GM12801 (cell line): ENCODE results near the gene NBAS.

Experiments used
- CTCF ChIP-seq: IDR thresholded peaks from one replicate; pipeline ENCODE4 v1.5.1; 2011; ENCODE audit warnings: control low read depth; ENCODE audit not compliant: insufficient read length; ENCODE audit errors: extremely low read depth

Gene NBAS

GRCh38 chr2:15369129-15369528 lies 192.0 kb downstream of the NBAS start:
- no peak for TF ChIP-seq CTCF

- no peak for TF ChIP-seq CTCF
These were observed 193.4 kb downstream of the NBAS start for GRCh38 chr2:15367715-15368114.

GRCh38 chr2:15367205-15367604 lies 193.9 kb downstream of the NBAS start:
- no peak for TF ChIP-seq CTCF

- no peak for TF ChIP-seq CTCF
These were observed 195.7 kb downstream of the NBAS start for GRCh38 chr2:15365411-15365810.

GRCh38 chr2:15364561-15364960 lies 196.6 kb downstream of the NBAS start:
- TF ChIP-seq CTCF: no peak

GRCh38 chr2:15363734-15364133 lies 197.4 kb downstream of the NBAS start:
- no peak for TF ChIP-seq CTCF

- no peak for TF ChIP-seq CTCF
These were observed 198.0 kb downstream of the NBAS start for GRCh38 chr2:15363142-15363541.
